Neutrophil (primary cell): ENCODE data around the gene SSBP3.
"Not testable (repeated sequence)": the region's sequence is repeated elsewhere in the genome, so short reads cannot be mapped to it uniquely, and the experiment has no call there.

Experiments
- H3K27ac ChIP-seq: fragments of 200-600 bp; sonication (generic); 2 replicates; pipeline ENCODE4 v1.5.1; 2016; ENCODE audit warnings: mild to moderate bottlenecking, moderate library complexity
- H3K27me3 ChIP-seq: fragments of 200-600 bp; sonication (generic); 2 replicates; pipeline ENCODE4 v1.6.0; 2016; ENCODE audit warnings: mild to moderate bottlenecking
- H3K36me3 ChIP-seq: fragments of 200-600 bp; sonication (generic); 2 replicates; pipeline ENCODE4 v1.5.1; 2017
- H3K4me1 ChIP-seq, 2 experiments: fragments of 200-600 bp in 1 of 2; sonication (generic) in 1 of 2; 1 replicate in 1 of 2; 2 replicates in 1 of 2; pipeline versions ENCODE4 v1.5.1 to v1.6.1; 2013 to 2016; ENCODE audit warnings: low read depth in 1 of 2, low read length in 1 of 2, mild to moderate bottlenecking in 1 of 2, moderate library complexity in 1 of 2; ENCODE audit not compliant: control insufficient read depth in 1 of 2, insufficient read depth in 1 of 2
- H3K4me3 ChIP-seq, 2 experiments: fragments of 200-600 bp in 1 of 2; sonication (generic) in 1 of 2; 1 replicate in 1 of 2; 2 replicates in 1 of 2; pipeline ENCODE4 v1.5.1; 2013 to 2016; ENCODE audit warnings: low read depth in 1 of 2, low read length in 1 of 2, mild to moderate bottlenecking in 1 of 2, moderate library complexity in 1 of 2
- H3K9me3 ChIP-seq: fragments of 200-600 bp; sonication (generic); 2 replicates; pipeline ENCODE4 v1.5.1; 2016
- CTCF ChIP-seq: fragments of 200-600 bp; sonication (generic); IDR thresholded peaks from 2 replicates; pipeline ENCODE4 v1.5.1; 2016; ENCODE audit warnings: antibody characterized with exemption

The SSBP3 gene

GRCh38 chr1:54220004-54220811 is 186.0 kb downstream of the SSBP3 start:
- peaks cover 39% of the 10 kb centered on the region for H3K36me3 ChIP-seq
- H3K27me3 ChIP-seq = no peaks in the 10 kb centered on the region
- H3K27ac ChIP-seq = no peak overlapping the region
- peaks cover 7 to 10% of the 10 kb centered on the region in 2 experiments for H3K4me1 ChIP-seq
- no peak for TF ChIP-seq CTCF
- H3K9me3 ChIP-seq = no peaks in the 10 kb centered on the region
- H3K4me3 ChIP-seq = no peak overlapping the region

GRCh38 chr1:54219688-54220003 is 186.5 kb downstream of the SSBP3 start:
- Histone ChIP-seq H3K27ac (no peak overlapping the region), H3K4me3 (no peak overlapping the region), H3K36me3 (peaks cover 44% of the 10 kb centered on the region), H3K4me1 (peaks cover 7 to 10% of the 10 kb centered on the region in 2 experiments), H3K27me3 (no peaks in the 10 kb centered on the region), H3K9me3 (no peaks in the 10 kb centered on the region)
- TF ChIP-seq CTCF = no peak

GRCh38 chr1:54218883-54219687 is 187.1 kb downstream of the SSBP3 start:
- peaks cover 50% of the 10 kb centered on the region for H3K36me3 ChIP-seq
- no peak for TF ChIP-seq CTCF
- no peaks in the 10 kb centered on the region for H3K9me3 ChIP-seq
- no peaks in the 10 kb centered on the region for H3K27me3 ChIP-seq
- H3K4me1 ChIP-seq = peaks cover 7 to 10% of the 10 kb centered on the region in 2 experiments
- no peak overlapping the region for H3K4me3 ChIP-seq
- no peak overlapping the region for H3K27ac ChIP-seq

- H3K36me3 ChIP-seq = peaks cover 84% of the 10 kb centered on the region
- TF ChIP-seq CTCF = no peak
- H3K27me3 ChIP-seq = no peaks in the 10 kb centered on the region
- no peaks in the 10 kb centered on the region for H3K9me3 ChIP-seq
- no peak overlapping the region for H3K27ac ChIP-seq
- H3K4me1 ChIP-seq = peaks cover 2 to 6% of the 10 kb centered on the region in 2 experiments
- H3K4me3 ChIP-seq = no peak overlapping the region
Measured at GRCh38 chr1:54215523-54215922, 190.7 kb downstream of the SSBP3 start.

GRCh38 chr1:54212872-54213271 is 193.3 kb downstream of the SSBP3 start:
- no peak for TF ChIP-seq CTCF
- Histone ChIP-seq H3K4me3 (no peak overlapping the region), H3K27me3 (no peaks in the 10 kb centered on the region), H3K9me3 (no peaks in the 10 kb centered on the region), H3K36me3 (peaks cover 94% of the 10 kb centered on the region), H3K27ac (no peak overlapping the region), H3K4me1 (no peaks in the 10 kb centered on the region)

GRCh38 chr1:54207896-54208295 is 198.3 kb downstream of the SSBP3 start:
- not testable (repeated sequence) for H3K4me3 ChIP-seq, H3K27me3 ChIP-seq, H3K9me3 ChIP-seq, H3K4me1 ChIP-seq, H3K27ac ChIP-seq
- peaks cover 68% of the 10 kb centered on the region for H3K36me3 ChIP-seq
